ENCODE data around the gene ASB2. TPM values are rescaled to one million over a fixed set of nuclear protein-coding genes. Genes with fewer than 3 reads are reported as not detected.
A peak's percentile ranks its signal among the peaks of the same experiment; 100 is the strongest.

ASB2 gene
- total RNA-seq: 10 to 100 TPM; 15.8 to 17.0 TPM

DNA sequence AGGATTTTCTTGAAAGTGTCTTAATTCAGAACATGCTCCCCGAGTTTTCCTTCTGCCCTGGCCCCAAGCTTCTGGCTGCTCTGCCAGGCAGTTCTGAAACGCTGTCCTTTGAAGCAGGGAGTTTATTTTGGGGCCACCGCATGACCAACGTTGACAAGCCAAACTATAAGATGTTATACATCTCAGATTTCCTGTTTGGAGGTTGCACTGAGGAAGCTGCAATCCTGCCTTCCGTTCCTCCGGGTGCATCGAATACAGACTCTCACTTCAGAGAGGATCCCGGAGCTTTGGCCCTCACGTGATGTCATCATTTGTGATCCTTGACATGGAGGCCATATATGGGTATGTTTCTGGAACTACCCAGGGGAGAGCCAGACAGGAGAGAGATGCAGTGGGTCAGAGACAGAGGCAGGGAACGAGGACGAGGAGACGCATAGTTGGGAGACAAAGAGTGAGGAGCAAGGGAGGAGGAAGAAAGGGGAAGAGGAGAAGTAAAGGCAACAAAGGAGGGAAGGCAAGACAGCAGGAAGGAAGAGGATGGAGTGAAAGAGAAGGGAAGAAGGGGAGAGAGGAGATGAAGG is at the start of gene ASB2:
TSS of gene ASB2 (minus strand) at position 94 of the 581 bp plus-strand sequence. CDS start 12,031 bp downstream, outside the sequence.
- H3K9me3 Mint-ChIP-seq (ENCODE audit: insufficient read depth): peaks cover 16% of the 10 kb centered on the region
- ATAC-seq (no peak), DNase-seq (peak; percentile 36)
- ChIA-PET CTCF (interaction anchor here (0.7 to 13.0 kb wide), 6 partner anchors 19 to 160 kb away, joined by 3 to 366 read pairs (median 4); partner anchors contain the start of gene CCDC197), POLR2A (interaction anchor here (0.7 to 11.5 kb wide), 4 partner anchors 17 to 37 kb away, joined by 3 to 303 read pairs (median 4); no protein-coding TSS in a partner anchor)
- peak within 1 kb of the TSS; percentile 48 for H3K4me3 Mint-ChIP-seq
- peak within 1 kb of the TSS; percentile 82 for H3K27ac Mint-ChIP-seq
- peaks cover 40% of the 10 kb centered on the region for H3K36me3 Mint-ChIP-seq (ENCODE audit: low read depth)
- H3K4me1 Mint-ChIP-seq (ENCODE audit: low read depth): peaks cover 88% of the 10 kb centered on the region
- H3K27me3 Mint-ChIP-seq (ENCODE audit: low read depth): no peaks in the 10 kb centered on the region

DNA sequence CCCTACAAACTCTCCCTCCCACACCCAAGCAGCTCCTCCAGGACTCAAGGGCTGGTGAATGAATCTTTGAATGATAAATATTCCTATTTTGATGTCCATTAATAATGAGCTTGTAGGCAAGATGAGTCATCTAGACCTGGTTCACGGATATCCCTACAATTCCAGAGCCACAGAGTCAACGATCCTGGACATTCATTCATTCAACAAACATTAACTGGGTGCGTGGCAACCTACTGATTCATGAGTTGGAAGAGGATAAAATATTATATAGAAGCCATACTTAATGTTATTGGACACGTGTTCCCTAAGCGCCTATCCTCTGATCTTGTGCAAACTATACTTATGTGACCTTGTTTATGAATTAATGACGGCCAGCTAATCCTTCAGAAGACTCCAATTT is 49.4 kb upstream of the ASB2 start:
- ChIA-PET CTCF (interaction anchor here (1.0 to 8.0 kb wide), 12 partner anchors 11 to 111 kb away, joined by 3 to 69 read pairs (median 4); no protein-coding TSS in a partner anchor), POLR2A (interaction anchor here (0.6 to 1.5 kb wide), 5 partner anchors 14 to 70 kb away, joined by 3 to 5 read pairs (median 3); no protein-coding TSS in a partner anchor)
- Mint-ChIP-seq H3K4me3 (peak overlapping the region; percentile 71), H3K4me1 (ENCODE audit: low read depth) (peaks cover 54% of the 10 kb centered on the region), H3K27me3 (ENCODE audit: low read depth) (peaks cover 9% of the 10 kb centered on the region), H3K27ac (no peak overlapping the region), H3K36me3 (ENCODE audit: low read depth) (no peaks in the 10 kb centered on the region), H3K9me3 (ENCODE audit: insufficient read depth) (no peaks in the 10 kb centered on the region)
- ATAC-seq (no peak), DNase-seq (no peak)

- H3K9me3 Mint-ChIP-seq (ENCODE audit: insufficient read depth): no peaks in the 10 kb centered on the region
- H3K27ac Mint-ChIP-seq: no peak overlapping the region
- no peak overlapping the region for H3K4me3 Mint-ChIP-seq
These were observed 48.2 kb upstream of the ASB2 start for GRCh38 chr14:94024549-94024948.

DNA sequence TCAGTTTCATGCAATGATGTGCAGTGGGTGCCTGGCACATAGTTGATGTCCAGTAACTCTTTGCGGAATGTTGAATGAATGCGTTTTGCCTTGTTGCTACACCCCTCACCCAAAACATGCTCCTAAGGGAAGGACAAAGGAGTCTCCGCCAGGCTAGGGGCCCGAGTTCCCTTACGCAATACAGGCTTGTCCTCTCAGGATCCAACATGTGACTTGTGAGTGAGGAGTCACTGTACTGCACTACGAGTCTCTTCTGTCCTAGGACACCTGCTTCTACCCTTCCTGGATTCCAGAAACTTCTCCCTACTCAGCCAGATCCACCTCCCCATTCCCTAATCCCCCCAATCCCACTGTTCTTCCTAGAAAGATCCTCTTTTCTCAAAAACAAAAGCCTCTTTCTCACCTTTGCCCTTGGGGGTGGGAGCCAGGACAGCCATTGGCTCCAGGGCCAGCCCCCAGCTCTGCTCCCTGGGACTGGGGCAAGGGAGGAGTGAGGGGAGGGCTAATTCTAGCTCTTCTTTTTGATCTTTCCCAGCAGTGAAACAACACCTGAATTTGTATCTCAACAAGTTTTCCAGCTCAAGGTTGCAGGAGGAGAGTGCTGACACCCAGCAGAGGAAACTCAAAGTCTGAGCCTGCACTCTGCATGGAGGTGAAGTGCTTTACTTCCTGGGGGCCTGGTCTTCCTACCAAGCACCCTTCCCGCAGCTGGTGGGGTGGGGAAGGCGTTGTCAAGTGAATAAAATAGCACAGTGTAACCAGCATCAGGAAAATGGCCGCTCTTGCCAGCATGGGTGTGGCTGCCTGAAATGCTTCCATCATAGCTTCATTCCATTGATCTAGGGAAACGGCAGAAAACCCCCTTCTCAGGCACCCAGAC is 46.4 kb upstream of the ASB2 start:
- ATAC-seq (no peak), DNase-seq (no peak)
- CTCF ChIA-PET: interaction anchor here (1.3 to 8.0 kb wide), 7 partner anchors 12 to 114 kb away, joined by 3 to 69 read pairs (median 9); no protein-coding TSS in a partner anchor
- Mint-ChIP-seq H3K4me3 (no peak overlapping the region), H3K27me3 (ENCODE audit: low read depth) (peaks cover 25% of the 10 kb centered on the region), H3K9me3 (ENCODE audit: insufficient read depth) (no peaks in the 10 kb centered on the region), H3K4me1 (ENCODE audit: low read depth) (peaks cover 47% of the 10 kb centered on the region), H3K27ac (peak overlapping the region; percentile 70), H3K36me3 (ENCODE audit: low read depth) (no peaks in the 10 kb centered on the region)
- POLR2A ChIA-PET: interaction anchor here (0.7 kb wide), 1 partner anchor 12 kb away, joined by 3 read pairs; no protein-coding TSS in a partner anchor

More at GRCh38 chr14:94024549-94024948, 48.2 kb upstream of the ASB2 start:
- no peaks in the 10 kb centered on the region for H3K36me3 Mint-ChIP-seq (ENCODE audit: low read depth)
- POLR2A ChIA-PET: no interaction called here
- peaks cover 61% of the 10 kb centered on the region for H3K4me1 Mint-ChIP-seq (ENCODE audit: low read depth)
- CTCF ChIA-PET: interaction anchor here (1.1 to 8.0 kb wide), 5 partner anchors 9 to 112 kb away, joined by 3 to 69 read pairs (median 21); no protein-coding TSS in a partner anchor
- peaks cover 12% of the 10 kb centered on the region for H3K27me3 Mint-ChIP-seq (ENCODE audit: low read depth)
- DNase-seq (no peak), ATAC-seq (no peak)

GRCh38 chr14:94021416-94022157 is 45.2 kb upstream of the ASB2 start:
- DNase-seq (peak; percentile 59), ATAC-seq (peak; percentile 18)
- peak overlapping the region; percentile 48 for H3K4me3 Mint-ChIP-seq
- peak overlapping the region; percentile 70 for H3K27ac Mint-ChIP-seq
- CTCF ChIA-PET: interaction anchor here (0.8 to 8.0 kb wide), 10 partner anchors 9 to 159 kb away, joined by 3 to 69 read pairs (median 8); no protein-coding TSS in a partner anchor
- peaks cover 40% of the 10 kb centered on the region for H3K4me1 Mint-ChIP-seq (ENCODE audit: low read depth)
- no peaks in the 10 kb centered on the region for H3K36me3 Mint-ChIP-seq (ENCODE audit: low read depth)
- H3K9me3 Mint-ChIP-seq (ENCODE audit: insufficient read depth): no peaks in the 10 kb centered on the region
- H3K27me3 Mint-ChIP-seq (ENCODE audit: low read depth): peaks cover 34% of the 10 kb centered on the region
- POLR2A ChIA-PET: interaction anchor here (0.7 to 1.0 kb wide), 2 partner anchors 11 to 21 kb away, joined by 3 read pairs; no protein-coding TSS in a partner anchor

- peaks cover 35% of the 10 kb centered on the region for H3K27me3 Mint-ChIP-seq (ENCODE audit: low read depth)
- H3K4me3 Mint-ChIP-seq: no peak overlapping the region
- peaks cover 38% of the 10 kb centered on the region for H3K4me1 Mint-ChIP-seq (ENCODE audit: low read depth)
- peak overlapping the region; percentile 70 for H3K27ac Mint-ChIP-seq
- no peaks in the 10 kb centered on the region for H3K9me3 Mint-ChIP-seq (ENCODE audit: insufficient read depth)
- ChIA-PET CTCF (interaction anchor here (0.9 to 8.0 kb wide), 10 partner anchors 9 to 160 kb away, joined by 3 to 69 read pairs (median 8); no protein-coding TSS in a partner anchor), POLR2A (interaction anchor here (1.0 kb wide), 1 partner anchor 21 kb away, joined by 3 read pairs; no protein-coding TSS in a partner anchor)
- no peaks in the 10 kb centered on the region for H3K36me3 Mint-ChIP-seq (ENCODE audit: low read depth)
- ATAC-seq: no peak
- no peak for DNase-seq
These were observed 44.6 kb upstream of the ASB2 start for GRCh38 chr14:94021001-94021400.

GRCh38 chr14:94020267-94020666 is 43.9 kb upstream of the ASB2 start:
- no peaks in the 10 kb centered on the region for H3K36me3 Mint-ChIP-seq (ENCODE audit: low read depth)
- ChIA-PET POLR2A (no interaction called here), CTCF (interaction anchor here (1.3 to 8.0 kb wide), 8 partner anchors 8 to 116 kb away, joined by 4 to 69 read pairs (median 10); no protein-coding TSS in a partner anchor)
- DNase-seq (no peak), ATAC-seq (no peak)
- no peaks in the 10 kb centered on the region for H3K9me3 Mint-ChIP-seq (ENCODE audit: insufficient read depth)
- peaks cover 34% of the 10 kb centered on the region for H3K4me1 Mint-ChIP-seq (ENCODE audit: low read depth)
- peak overlapping the region; percentile 50 for H3K27ac Mint-ChIP-seq
- peaks cover 38% of the 10 kb centered on the region for H3K27me3 Mint-ChIP-seq (ENCODE audit: low read depth)
- H3K4me3 Mint-ChIP-seq: no peak overlapping the region

- DNase-seq: no peak
- Mint-ChIP-seq H3K9me3 (ENCODE audit: insufficient read depth) (no peaks in the 10 kb centered on the region), H3K4me1 (ENCODE audit: low read depth) (peaks cover 34% of the 10 kb centered on the region), H3K27me3 (ENCODE audit: low read depth) (peaks cover 44% of the 10 kb centered on the region), H3K4me3 (no peak overlapping the region), H3K36me3 (ENCODE audit: low read depth) (no peaks in the 10 kb centered on the region), H3K27ac (no peak overlapping the region)
- POLR2A ChIA-PET: interaction anchor here (1.0 kb wide), 1 partner anchor 113 kb away, joined by 3 read pairs; no protein-coding TSS in a partner anchor
- CTCF ChIA-PET: interaction anchor here (1.3 to 8.0 kb wide), 6 partner anchors 9 to 79 kb away, joined by 4 to 69 read pairs (median 7); no protein-coding TSS in a partner anchor
- ATAC-seq: no peak
These were observed 43.0 kb upstream of the ASB2 start for GRCh38 chr14:94019329-94019728.

GRCh38 chr14:94018308-94018707 is 41.9 kb upstream of the ASB2 start:
- H3K36me3 Mint-ChIP-seq (ENCODE audit: low read depth): no peaks in the 10 kb centered on the region
- H3K27ac Mint-ChIP-seq: no peak overlapping the region
- no peaks in the 10 kb centered on the region for H3K9me3 Mint-ChIP-seq (ENCODE audit: insufficient read depth)
- peaks cover 33% of the 10 kb centered on the region for H3K4me1 Mint-ChIP-seq (ENCODE audit: low read depth)
- ATAC-seq: no peak
- POLR2A ChIA-PET: no interaction called here
- CTCF ChIA-PET: interaction anchor here (0.8 to 2.6 kb wide), 3 partner anchors 13 to 78 kb away, joined by 3 to 9 read pairs (median 8); no protein-coding TSS in a partner anchor
- H3K27me3 Mint-ChIP-seq (ENCODE audit: low read depth): peaks cover 40% of the 10 kb centered on the region
- no peak overlapping the region for H3K4me3 Mint-ChIP-seq
- DNase-seq: no peak

- Mint-ChIP-seq H3K4me3 (no peak overlapping the region), H3K36me3 (ENCODE audit: low read depth) (no peaks in the 10 kb centered on the region), H3K27ac (no peak overlapping the region), H3K9me3 (ENCODE audit: insufficient read depth) (no peaks in the 10 kb centered on the region), H3K4me1 (ENCODE audit: low read depth) (peaks cover 28% of the 10 kb centered on the region), H3K27me3 (ENCODE audit: low read depth) (peaks cover 40% of the 10 kb centered on the region)
- ChIA-PET CTCF (interaction anchor here (0.8 to 2.6 kb wide), 5 partner anchors 11 to 120 kb away, joined by 3 to 9 read pairs (median 5); no protein-coding TSS in a partner anchor), POLR2A (no interaction called here)
- ATAC-seq (no peak), DNase-seq (no peak)
These were observed 40.1 kb upstream of the ASB2 start for GRCh38 chr14:94016446-94016976.
